SK-N-SH (cell line): ENCODE results near the gene RRM2.

Experiments
- ELF1 ChIP-seq: IDR thresholded peaks from 2 replicates; pipeline ENCODE4 v1.4.0; 2012
- GABPA ChIP-seq: IDR thresholded peaks from 2 replicates; pipeline ENCODE4 v1.4.0; 2012; ENCODE audit warnings: low read depth, mild to moderate bottlenecking
- GATA2 ChIP-seq: sonication (generic); formaldehyde crosslinking; IDR thresholded peaks from 2 replicates; pipeline ENCODE4 v1.5.0; 2020; ENCODE audit warnings: mild to moderate bottlenecking, missing genetic modification reagents
- MEF2A ChIP-seq: IDR thresholded peaks from 2 replicates; pipeline ENCODE4 v1.4.0; 2012; ENCODE audit warnings: low read depth, borderline replicate concordance
- TAF1 ChIP-seq: IDR thresholded peaks from 2 replicates; pipeline ENCODE4 v1.6.1; 2012; ENCODE audit warnings: low read depth, mild to moderate bottlenecking, low read length, moderate library complexity, borderline replicate concordance
- TF ChIP-seq, protein P1 (sequence below): fragments of 200-600 bp; sonication (generic); IDR thresholded peaks from 2 replicates; pipeline ENCODE4 v1.6.1; 2017; ENCODE audit warnings: antibody characterized with exemption, mild to moderate bottlenecking, moderate library complexity
- TF ChIP-seq, protein P2 (sequence below): IDR thresholded peaks from 2 replicates; pipeline ENCODE4 v1.4.0; 2012; ENCODE audit warnings: low read depth
- TF ChIP-seq, protein P3 (sequence below): fragments of 150-350 bp; IDR thresholded peaks from 2 replicates; pipeline ENCODE4 v1.6.1; 2017; ENCODE audit warnings: antibody characterized with exemption, low read length, low read depth, borderline replicate concordance

DNA sequence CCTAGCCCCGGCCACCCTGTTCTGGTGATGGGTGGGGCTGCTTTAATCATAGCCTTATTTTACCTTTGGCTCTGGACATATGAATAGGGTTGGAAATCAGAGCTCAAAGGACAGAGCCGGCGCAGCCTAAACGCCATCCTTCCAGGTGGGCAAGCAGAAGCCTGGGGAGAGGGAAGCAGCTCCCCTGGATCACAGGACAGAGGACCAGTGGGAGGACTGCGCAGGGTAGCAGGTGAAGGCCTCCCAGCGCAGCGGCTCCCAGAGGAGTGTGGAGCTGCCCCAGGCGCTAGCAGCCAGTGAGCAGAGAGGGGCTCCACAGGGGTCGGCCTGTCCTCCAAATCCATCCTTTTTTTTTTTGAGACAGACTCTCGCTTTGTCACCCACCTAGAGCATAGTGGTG lies 25.9 kb upstream of the RRM2 start:
- TF ChIP-seq, protein P1, sequence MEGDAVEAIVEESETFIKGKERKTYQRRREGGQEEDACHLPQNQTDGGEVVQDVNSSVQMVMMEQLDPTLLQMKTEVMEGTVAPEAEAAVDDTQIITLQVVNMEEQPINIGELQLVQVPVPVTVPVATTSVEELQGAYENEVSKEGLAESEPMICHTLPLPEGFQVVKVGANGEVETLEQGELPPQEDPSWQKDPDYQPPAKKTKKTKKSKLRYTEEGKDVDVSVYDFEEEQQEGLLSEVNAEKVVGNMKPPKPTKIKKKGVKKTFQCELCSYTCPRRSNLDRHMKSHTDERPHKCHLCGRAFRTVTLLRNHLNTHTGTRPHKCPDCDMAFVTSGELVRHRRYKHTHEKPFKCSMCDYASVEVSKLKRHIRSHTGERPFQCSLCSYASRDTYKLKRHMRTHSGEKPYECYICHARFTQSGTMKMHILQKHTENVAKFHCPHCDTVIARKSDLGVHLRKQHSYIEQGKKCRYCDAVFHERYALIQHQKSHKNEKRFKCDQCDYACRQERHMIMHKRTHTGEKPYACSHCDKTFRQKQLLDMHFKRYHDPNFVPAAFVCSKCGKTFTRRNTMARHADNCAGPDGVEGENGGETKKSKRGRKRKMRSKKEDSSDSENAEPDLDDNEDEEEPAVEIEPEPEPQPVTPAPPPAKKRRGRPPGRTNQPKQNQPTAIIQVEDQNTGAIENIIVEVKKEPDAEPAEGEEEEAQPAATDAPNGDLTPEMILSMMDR = no peak
- TF ChIP-seq GATA2 = no peak
- TF ChIP-seq, protein P2, sequence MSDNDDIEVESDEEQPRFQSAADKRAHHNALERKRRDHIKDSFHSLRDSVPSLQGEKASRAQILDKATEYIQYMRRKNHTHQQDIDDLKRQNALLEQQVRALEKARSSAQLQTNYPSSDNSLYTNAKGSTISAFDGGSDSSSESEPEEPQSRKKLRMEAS = no peak
- TF ChIP-seq TAF1 = no peak
- TF ChIP-seq ELF1 = no peak
- TF ChIP-seq, protein P3, sequence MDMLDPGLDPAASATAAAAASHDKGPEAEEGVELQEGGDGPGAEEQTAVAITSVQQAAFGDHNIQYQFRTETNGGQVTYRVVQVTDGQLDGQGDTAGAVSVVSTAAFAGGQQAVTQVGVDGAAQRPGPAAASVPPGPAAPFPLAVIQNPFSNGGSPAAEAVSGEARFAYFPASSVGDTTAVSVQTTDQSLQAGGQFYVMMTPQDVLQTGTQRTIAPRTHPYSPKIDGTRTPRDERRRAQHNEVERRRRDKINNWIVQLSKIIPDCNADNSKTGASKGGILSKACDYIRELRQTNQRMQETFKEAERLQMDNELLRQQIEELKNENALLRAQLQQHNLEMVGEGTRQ = no peak
- TF ChIP-seq MEF2A = no peak
- TF ChIP-seq GABPA = no peak
